HEK293 (cell line): ENCODE results near the gene CFAP300.

Experiments used
- AEBP2 ChIP-seq: fragments of 450-650 bp; formaldehyde crosslinking; IDR thresholded peaks from 2 replicates; pipeline ENCODE4 v1.5.1; 2016; ENCODE audit warnings: missing biosample characterization, missing genetic modification characterization, borderline replicate concordance
- HOXA7 ChIP-seq: sonication (generic); formaldehyde crosslinking; IDR thresholded peaks from 2 replicates; pipeline ENCODE4 v1.8.1; 2022; ENCODE audit warnings: missing genetic modification reagents, borderline replicate concordance
- INSM2 ChIP-seq: fragments of 450-650 bp; formaldehyde crosslinking; IDR thresholded peaks from 2 replicates; pipeline ENCODE4 v1.5.1; 2016; ENCODE audit warnings: missing biosample characterization, missing genetic modification characterization
- OSR2 ChIP-seq: fragments of 450-650 bp; formaldehyde crosslinking; IDR thresholded peaks from 2 replicates; pipeline ENCODE4 v1.5.1; 2016; ENCODE audit warnings: missing biosample characterization, missing genetic modification characterization
- OVOL3 ChIP-seq: fragments of 450-650 bp; formaldehyde crosslinking; IDR thresholded peaks from 2 replicates; pipeline ENCODE4 v1.5.1; 2016; ENCODE audit warnings: missing biosample characterization, missing genetic modification characterization
- PBX3 ChIP-seq: sonication (generic); formaldehyde crosslinking; IDR thresholded peaks from 2 replicates; pipeline ENCODE4 v1.8.1; 2022; ENCODE audit warnings: mild to moderate bottlenecking, moderate library complexity, missing genetic modification reagents
- PRDM1 ChIP-seq: fragments of 450-650 bp; formaldehyde crosslinking; IDR thresholded peaks from 2 replicates; pipeline ENCODE4; 2016; ENCODE audit warnings: missing biosample characterization, missing genetic modification characterization
- SALL2 ChIP-seq: fragments of 450-650 bp; formaldehyde crosslinking; IDR thresholded peaks from 2 replicates; pipeline ENCODE4 v1.5.0; 2017; ENCODE audit warnings: missing biosample characterization, mild to moderate bottlenecking, missing genetic modification characterization, borderline replicate concordance
- ZBTB11 ChIP-seq: fragments of 450-650 bp; formaldehyde crosslinking; conservative IDR thresholded peaks from 2 replicates; pipeline ENCODE4 v1.5.1; 2016; ENCODE audit warnings: low read depth, missing biosample characterization, missing genetic modification characterization
- ZBTB20 ChIP-seq: fragments of 450-650 bp; formaldehyde crosslinking; IDR thresholded peaks from 2 replicates; pipeline ENCODE4 v1.5.1; 2016; ENCODE audit warnings: missing biosample characterization, missing genetic modification characterization
- ZBTB21 ChIP-seq: fragments of 450-650 bp; formaldehyde crosslinking; IDR thresholded peaks from 2 replicates; pipeline ENCODE4 v1.5.1; 2017; ENCODE audit warnings: missing biosample characterization, missing genetic modification characterization
- ZBTB6 ChIP-seq: fragments of 450-650 bp; formaldehyde crosslinking; IDR thresholded peaks from 2 replicates; pipeline ENCODE4 v1.5.1; 2017; ENCODE audit warnings: missing biosample characterization, missing genetic modification characterization
- ZBTB7A ChIP-seq: fragments of 450-650 bp; formaldehyde crosslinking; IDR thresholded peaks from 2 replicates; pipeline ENCODE4 v1.5.1; 2016; ENCODE audit warnings: low read depth, missing biosample characterization, missing genetic modification characterization
- ZEB2 ChIP-seq: fragments of 450-650 bp; formaldehyde crosslinking; IDR thresholded peaks from 2 replicates; pipeline ENCODE4 v1.5.1; 2016; ENCODE audit warnings: missing biosample characterization, missing genetic modification characterization
- ZNF133 ChIP-seq: fragments of 450-650 bp; formaldehyde crosslinking; IDR thresholded peaks from 2 replicates; pipeline ENCODE4 v1.5.1; 2016; ENCODE audit warnings: missing biosample characterization, missing genetic modification characterization
- ZNF140 ChIP-seq: fragments of 450-650 bp; formaldehyde crosslinking; IDR thresholded peaks from 2 replicates; pipeline ENCODE4 v1.5.1; 2016; ENCODE audit warnings: missing biosample characterization, missing genetic modification characterization
- ZNF169 ChIP-seq: fragments of 450-650 bp; formaldehyde crosslinking; IDR thresholded peaks from 2 replicates; pipeline ENCODE4 v1.5.1; 2016; ENCODE audit warnings: missing biosample characterization, missing genetic modification characterization
- ZNF24 ChIP-seq: fragments of 450-650 bp; formaldehyde crosslinking; IDR thresholded peaks from 2 replicates; pipeline ENCODE4 v1.5.1; 2016; ENCODE audit warnings: missing biosample characterization, missing genetic modification characterization
- ZNF292 ChIP-seq: fragments of 450-650 bp; formaldehyde crosslinking; IDR thresholded peaks from 2 replicates; pipeline ENCODE4 v1.5.1; 2016; ENCODE audit warnings: low read depth, missing biosample characterization, missing genetic modification characterization, borderline replicate concordance
- ZNF335 ChIP-seq: fragments of 450-650 bp; formaldehyde crosslinking; conservative IDR thresholded peaks from 2 replicates; pipeline ENCODE4 v1.5.1; 2016; ENCODE audit warnings: missing biosample characterization, missing genetic modification characterization
- ZNF449 ChIP-seq: fragments of 450-650 bp; formaldehyde crosslinking; IDR thresholded peaks from 2 replicates; pipeline ENCODE4 v1.5.1; 2017; ENCODE audit warnings: missing biosample characterization, mild to moderate bottlenecking, missing genetic modification characterization, moderate library complexity
- ZNF549 ChIP-seq: fragments of 450-650 bp; IDR thresholded peaks from 2 replicates; pipeline ENCODE4 v1.5.1; 2018; ENCODE audit warnings: missing biosample characterization, missing genetic modification characterization, mild to moderate bottlenecking, inconsistent platforms, moderate library complexity
- ZNF600 ChIP-seq: fragments of 450-650 bp; formaldehyde crosslinking; IDR thresholded peaks from 2 replicates; pipeline ENCODE4 v1.5.1; 2016; ENCODE audit warnings: missing biosample characterization, missing genetic modification characterization
- ZNF664 ChIP-seq: fragments of 450-650 bp; formaldehyde crosslinking; IDR thresholded peaks from 2 replicates; pipeline ENCODE4 v1.5.1; 2016; ENCODE audit warnings: missing biosample characterization, missing genetic modification characterization
- ZNF670 ChIP-seq: fragments of 450-650 bp; formaldehyde crosslinking; IDR thresholded peaks from 2 replicates; pipeline ENCODE4 v1.5.1; 2016; ENCODE audit warnings: missing biosample characterization, missing genetic modification characterization, low read depth
- ZNF677 ChIP-seq: fragments of 450-650 bp; IDR thresholded peaks from 2 replicates; pipeline ENCODE4 v1.5.0; 2018; ENCODE audit warnings: missing biosample characterization, mild to moderate bottlenecking, missing genetic modification characterization, moderate library complexity
- ZNF776 ChIP-seq: fragments of 450-650 bp; formaldehyde crosslinking; IDR thresholded peaks from 2 replicates; pipeline ENCODE4 v1.5.0; 2017; ENCODE audit warnings: missing biosample characterization, missing genetic modification characterization, borderline replicate concordance
- ZNF791 ChIP-seq: fragments of 450-650 bp; formaldehyde crosslinking; IDR thresholded peaks from 2 replicates; pipeline ENCODE4 v1.5.1; 2016; ENCODE audit warnings: missing biosample characterization, missing genetic modification characterization
- ZNF837 ChIP-seq: fragments of 450-650 bp; formaldehyde crosslinking; IDR thresholded peaks from 2 replicates; pipeline ENCODE4 v1.5.1; 2016; ENCODE audit warnings: missing biosample characterization, missing genetic modification characterization

Gene CFAP300

GRCh38 chr11:102109896-102110760 is 62.9 kb downstream of the CFAP300 start, which contains the start of gene YAP1 (continued):
- TF ChIP-seq ZBTB11 (tag by site-specific recombination), result peak; percentile 69
- no peak for TF ChIP-seq OSR2 (tag by site-specific recombination)
- no peak for TF ChIP-seq SALL2 (tag by site-specific recombination)
- TF ChIP-seq ZNF335 (tag by site-specific recombination), result peak; percentile 90
- TF ChIP-seq ZNF24, result peak; percentile 82; the same call in 1 of the 2 replicates
- TF ChIP-seq ZNF664 (tag by site-specific recombination), result no peak
- 0 out of 2 replicates have a peak, but pooled peaks have one; percentile 10 for TF ChIP-seq ZNF549 (tag by site-specific recombination)
- TF ChIP-seq PBX3, result no peak
- TF ChIP-seq OVOL3 (tag by site-specific recombination), result no peak
- TF ChIP-seq HOXA7 (CRISPR knock-in tag), result no peak
- TF ChIP-seq ZBTB6 (tag by site-specific recombination), result peak; percentile 87
- peak; percentile 95 for TF ChIP-seq ZBTB20 (tag by site-specific recombination)
- TF ChIP-seq ZBTB7A (tag by site-specific recombination), result peak; percentile 61; the same call in 1 of the 2 replicates
- TF ChIP-seq PRDM1, result peak; percentile 90
- peak; percentile 67 for TF ChIP-seq ZNF449 (tag by site-specific recombination)
- no peak for TF ChIP-seq ZNF169 (tag by site-specific recombination)
- TF ChIP-seq ZNF600 (tag by site-specific recombination), result peak; percentile 92
- TF ChIP-seq ZNF837 (tag by site-specific recombination), result peak; percentile 99
- 0 out of 2 replicates have a peak, but pooled peaks have one; percentile 16 for TF ChIP-seq AEBP2 (tag by site-specific recombination)
- no peak for TF ChIP-seq ZNF776
- peak; percentile 100 for TF ChIP-seq INSM2 (tag by site-specific recombination)
- peak; percentile 39; the same call in 1 of the 2 replicates for TF ChIP-seq ZNF677 (tag by site-specific recombination)
- 0 out of 2 replicates have a peak, but pooled peaks have one; percentile 16 for TF ChIP-seq ZBTB21 (tag by site-specific recombination)
- no peak for TF ChIP-seq ZNF292
- peak; percentile 96 for TF ChIP-seq ZEB2
- peak; percentile 74; the same call in 1 of the 2 replicates for TF ChIP-seq ZNF140 (tag by site-specific recombination)
- no peak for TF ChIP-seq ZNF670 (tag by site-specific recombination)
- TF ChIP-seq ZNF133 (tag by site-specific recombination), result 0 out of 2 replicates have a peak, but pooled peaks have one; percentile 25
- no peak for TF ChIP-seq ZNF791
